Upper lobe of right lung (tissue), 1 donor: ENCODE results near the gene ITGA2. TPM values are rescaled to one million over a fixed set of nuclear protein-coding genes. Genes with fewer than 3 reads are reported as not detected.

Source experiments
- ATAC-seq: fragments of 200-7000 bp; cut with Tn5 transposase; one replicate; pipeline ENCODE4 v1.9.1; 2020; ENCODE audit warnings: mild to moderate bottlenecking, moderate library complexity
- DNase-seq: peaks from one replicate; pipeline ENCODE4 v3.0.0-alpha.2; 2020
- H3K27ac ChIP-seq: fragments of 200-600 bp; one replicate; pipeline ENCODE4 v1.8.0; 2022
- H3K27me3 ChIP-seq: fragments of 200-600 bp; one replicate; pipeline ENCODE4 v1.8.0; 2022; ENCODE audit warnings: mild to moderate bottlenecking
- H3K36me3 ChIP-seq: fragments of 200-600 bp; one replicate; pipeline ENCODE4 v1.8.0; 2022
- H3K4me1 ChIP-seq: fragments of 200-600 bp; one replicate; pipeline ENCODE4 v1.8.0; 2022
- H3K4me3 ChIP-seq: fragments of 200-600 bp; one replicate; pipeline ENCODE4 v1.8.0; 2022; ENCODE audit warnings: mild to moderate bottlenecking
- H3K9me3 ChIP-seq: fragments of 200-600 bp; one replicate; pipeline ENCODE4 v1.8.0; 2022
- intact Hi-C: fragments of 100-400 bp; cut with DNase I; formaldehyde crosslinking; loops from one replicate; pipeline ENCODE4 v1.11.0; 2022
- total RNA-seq: library from RNA; stranded (reverse); fragmentation: NEBNext Ultra II Directional; extraction: Animal tissue kit (Norgen Biotek cat#: 25700); gene quantifications from one replicate; pipeline ENCODE4 v1.2.1, GENCODE V29; 2021
- TF ChIP-seq, protein P1 (sequence below): fragments of 200-600 bp; IDR thresholded peaks from one replicate; pipeline ENCODE4 v1.8.0; 2022; ENCODE audit warnings: antibody characterized with exemption
- donor health status: DM: no; HTN: yes; CAD: no; lungs with severe emphysema.

The ITGA2 gene
- total RNA-seq, 1 donor from 2014 or later = 17.7 TPM

DNA sequence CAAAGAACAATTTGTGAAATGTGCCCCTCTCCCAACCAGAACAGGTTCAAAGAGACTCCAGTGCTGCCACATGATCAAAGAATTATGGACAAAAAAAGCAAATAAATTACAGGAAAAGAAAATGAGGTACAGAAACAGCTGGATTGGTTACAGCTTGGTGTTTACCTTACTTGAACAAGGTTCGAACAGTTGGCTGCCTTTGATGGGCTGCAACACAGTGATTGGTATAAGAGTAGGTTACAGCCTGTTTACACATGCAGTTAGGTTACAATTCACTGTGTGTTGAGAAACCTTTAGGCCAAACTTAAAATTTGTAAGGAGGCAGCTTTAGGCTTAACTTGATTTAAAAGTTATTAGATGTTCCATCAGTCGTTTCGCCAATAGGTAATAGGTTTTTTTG is 123.8 kb downstream of the ITGA2 start:
- Histone ChIP-seq H3K4me3 (no peak overlapping the region), H3K27ac (no peak overlapping the region), H3K9me3 (no peaks in the 10 kb centered on the region), H3K27me3 (no peaks in the 10 kb centered on the region), H3K4me1 (peaks cover 8% of the 10 kb centered on the region), H3K36me3 (no peaks in the 10 kb centered on the region)
- ATAC-seq = no peak
- intact Hi-C loops = no loop called here
- no peak for DNase-seq
- TF ChIP-seq, protein P1, sequence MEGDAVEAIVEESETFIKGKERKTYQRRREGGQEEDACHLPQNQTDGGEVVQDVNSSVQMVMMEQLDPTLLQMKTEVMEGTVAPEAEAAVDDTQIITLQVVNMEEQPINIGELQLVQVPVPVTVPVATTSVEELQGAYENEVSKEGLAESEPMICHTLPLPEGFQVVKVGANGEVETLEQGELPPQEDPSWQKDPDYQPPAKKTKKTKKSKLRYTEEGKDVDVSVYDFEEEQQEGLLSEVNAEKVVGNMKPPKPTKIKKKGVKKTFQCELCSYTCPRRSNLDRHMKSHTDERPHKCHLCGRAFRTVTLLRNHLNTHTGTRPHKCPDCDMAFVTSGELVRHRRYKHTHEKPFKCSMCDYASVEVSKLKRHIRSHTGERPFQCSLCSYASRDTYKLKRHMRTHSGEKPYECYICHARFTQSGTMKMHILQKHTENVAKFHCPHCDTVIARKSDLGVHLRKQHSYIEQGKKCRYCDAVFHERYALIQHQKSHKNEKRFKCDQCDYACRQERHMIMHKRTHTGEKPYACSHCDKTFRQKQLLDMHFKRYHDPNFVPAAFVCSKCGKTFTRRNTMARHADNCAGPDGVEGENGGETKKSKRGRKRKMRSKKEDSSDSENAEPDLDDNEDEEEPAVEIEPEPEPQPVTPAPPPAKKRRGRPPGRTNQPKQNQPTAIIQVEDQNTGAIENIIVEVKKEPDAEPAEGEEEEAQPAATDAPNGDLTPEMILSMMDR = no peak

DNA sequence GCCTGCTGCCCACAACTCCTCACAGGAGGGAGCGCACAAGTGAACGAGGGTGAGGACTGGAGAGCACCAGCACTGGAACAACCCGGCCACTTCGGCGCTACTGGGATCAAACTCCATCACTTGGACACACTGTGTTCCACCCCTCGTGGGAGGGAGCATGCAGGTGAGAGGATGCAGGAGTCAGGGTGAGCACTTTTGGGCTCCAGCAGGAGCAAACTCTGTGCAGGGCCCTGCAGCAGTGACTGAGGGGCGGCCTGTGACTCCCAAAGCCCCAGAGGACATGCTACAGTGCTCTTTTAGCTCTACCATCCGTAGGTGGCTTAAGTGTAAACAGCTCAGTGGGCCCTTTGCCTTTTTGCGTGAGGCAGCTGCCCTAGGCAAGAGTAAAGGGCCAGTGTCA is 124.8 kb downstream of the ITGA2 start:
- H3K36me3 ChIP-seq = no peaks in the 10 kb centered on the region
- H3K4me1 ChIP-seq = no peaks in the 10 kb centered on the region
- intact Hi-C loops = no loop called here
- ATAC-seq = no peak
- DNase-seq = no peak
- H3K27ac ChIP-seq = no peak overlapping the region
- TF ChIP-seq, protein P1 = no peak
- H3K9me3 ChIP-seq = no peaks in the 10 kb centered on the region
- H3K27me3 ChIP-seq = no peaks in the 10 kb centered on the region
- no peak overlapping the region for H3K4me3 ChIP-seq

DNA sequence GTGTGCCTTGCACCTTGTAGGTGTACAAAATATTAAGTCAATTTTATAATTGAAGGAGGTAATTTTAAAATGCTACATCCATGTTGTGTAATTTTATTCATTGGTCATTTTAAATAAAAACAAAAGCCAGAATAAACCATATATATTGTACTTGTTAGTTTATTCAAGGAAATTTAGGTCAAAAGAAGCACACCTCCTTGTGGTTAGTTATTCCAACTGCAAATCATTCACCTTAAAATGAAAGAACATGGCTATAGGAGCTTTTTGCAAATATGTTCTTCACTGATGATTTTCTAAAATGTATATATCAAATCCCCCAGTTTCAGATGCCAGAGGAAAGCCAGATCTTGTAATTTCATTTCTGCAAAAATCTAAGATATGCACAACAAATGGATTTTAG is 125.8 kb downstream of the ITGA2 start:
- Histone ChIP-seq H3K27me3 (no peaks in the 10 kb centered on the region), H3K9me3 (no peaks in the 10 kb centered on the region), H3K36me3 (no peaks in the 10 kb centered on the region), H3K4me3 (no peak overlapping the region), H3K4me1 (no peaks in the 10 kb centered on the region), H3K27ac (no peak overlapping the region)
- TF ChIP-seq, protein P1 = no peak
- intact Hi-C loops = no loop called here
- DNase-seq (no peak), ATAC-seq (no peak)

DNA sequence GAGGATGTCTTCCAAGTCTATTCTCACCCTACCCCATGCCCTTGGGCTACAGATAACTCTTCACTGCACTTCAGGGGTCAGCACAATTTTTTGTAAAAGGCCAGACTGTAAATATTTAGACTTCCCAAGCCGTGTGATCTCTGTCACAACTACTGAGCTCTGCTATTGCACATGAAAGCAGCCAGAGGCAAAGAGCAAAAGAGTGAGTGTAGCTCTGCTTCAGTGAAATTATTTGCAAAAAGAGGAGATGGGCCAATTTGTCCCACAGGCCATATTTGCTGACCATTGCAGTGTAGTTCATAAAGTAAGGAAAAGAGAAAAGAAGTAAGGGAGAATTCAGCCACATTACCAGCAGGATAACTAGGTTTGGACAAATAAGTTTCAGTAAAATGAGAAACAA is 127.4 kb downstream of the ITGA2 start:
- no peak for ATAC-seq
- Histone ChIP-seq H3K27ac (no peak overlapping the region), H3K9me3 (no peaks in the 10 kb centered on the region), H3K36me3 (no peaks in the 10 kb centered on the region), H3K27me3 (no peaks in the 10 kb centered on the region), H3K4me1 (no peaks in the 10 kb centered on the region), H3K4me3 (no peak overlapping the region)
- no peak for DNase-seq
- intact Hi-C loops = no loop called here
- TF ChIP-seq, protein P1 = no peak

DNA sequence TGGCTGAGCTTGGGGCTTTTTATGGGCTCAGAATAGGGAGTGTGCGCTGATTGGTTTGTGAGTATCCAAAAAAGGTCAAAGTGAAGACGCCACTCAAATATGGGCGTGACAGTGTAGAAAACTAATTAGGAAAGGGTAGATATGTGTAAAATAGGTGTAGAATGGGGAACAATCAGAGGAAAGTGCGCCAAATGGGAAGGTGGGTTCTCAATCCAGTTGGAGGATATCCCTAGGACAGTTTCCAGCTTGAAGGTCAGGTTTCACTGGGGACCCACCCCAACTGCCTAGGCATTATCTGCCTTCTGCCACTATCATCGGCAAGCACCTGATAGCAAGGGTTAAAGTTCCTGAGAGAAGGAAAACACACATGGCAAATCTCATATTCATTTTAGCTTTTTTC is 129.7 kb downstream of the ITGA2 start:
- H3K36me3 ChIP-seq = no peaks in the 10 kb centered on the region
- H3K27me3 ChIP-seq = no peaks in the 10 kb centered on the region
- intact Hi-C loops = no loop called here
- H3K4me1 ChIP-seq = no peaks in the 10 kb centered on the region
- TF ChIP-seq, protein P1 = no peak
- ATAC-seq = no peak
- H3K9me3 ChIP-seq = no peaks in the 10 kb centered on the region
- no peak overlapping the region for H3K4me3 ChIP-seq
- DNase-seq = no peak
- no peak overlapping the region for H3K27ac ChIP-seq

DNA sequence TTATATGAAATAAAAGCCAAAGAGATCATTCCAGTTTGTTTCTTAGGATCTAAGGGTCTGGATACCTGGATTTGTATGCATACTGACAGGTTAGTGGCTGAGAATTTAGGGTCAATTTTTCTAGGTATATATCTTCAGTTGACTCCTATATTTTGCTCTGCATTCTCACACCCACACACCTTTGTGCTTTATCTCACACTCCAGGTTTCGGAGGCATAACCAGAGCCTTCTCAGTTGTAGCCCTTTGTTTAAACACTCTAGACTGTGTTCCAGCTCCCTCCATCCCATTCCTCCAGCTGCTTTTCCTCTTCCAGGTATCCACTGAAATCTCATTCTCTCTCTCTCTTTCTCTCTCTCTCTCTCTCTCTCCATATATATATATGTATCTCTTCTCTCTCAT is 131.0 kb downstream of the ITGA2 start:
- TF ChIP-seq, protein P1 = no peak
- no peak overlapping the region for H3K4me3 ChIP-seq
- no peaks in the 10 kb centered on the region for H3K36me3 ChIP-seq
- H3K27me3 ChIP-seq = no peaks in the 10 kb centered on the region
- DNase-seq (no peak), ATAC-seq (no peak)
- intact Hi-C loops = no loop called here
- H3K4me1 ChIP-seq = no peaks in the 10 kb centered on the region
- H3K9me3 ChIP-seq = no peaks in the 10 kb centered on the region
- H3K27ac ChIP-seq = no peak overlapping the region
